Nephron progenitor cell (in vitro differentiated cells): Measurements from ENCODE around the gene AOPEP.

ENCODE experiments used
- DNase-seq: peaks from one replicate; pipeline ENCODE4 v3.0.0; 2021
- H3K27ac Mint-ChIP-seq: 2 replicates; pipeline ENCODE4 v1.8.0; 2021; ENCODE audit warnings: mild to moderate bottlenecking, moderate library complexity, mixed read lengths
- H3K27me3 Mint-ChIP-seq: 2 replicates; pipeline ENCODE4 v1.8.0; 2021; ENCODE audit warnings: mild to moderate bottlenecking, low read depth, mixed read lengths; ENCODE audit not compliant: poor library complexity
- H3K36me3 Mint-ChIP-seq: 2 replicates; pipeline ENCODE4 v1.8.0; 2021; ENCODE audit warnings: low read depth, mixed read lengths
- H3K4me1 Mint-ChIP-seq: 2 replicates; pipeline ENCODE4 v1.8.0; 2021; ENCODE audit warnings: mixed read lengths
- H3K4me3 Mint-ChIP-seq: 2 replicates; pipeline ENCODE4 v1.8.0; 2021; ENCODE audit warnings: mild to moderate bottlenecking, moderate library complexity, mixed read lengths
- H3K9me3 Mint-ChIP-seq: 2 replicates; pipeline ENCODE4 v1.8.0; 2021; ENCODE audit warnings: mild to moderate bottlenecking, moderate library complexity, mixed read lengths
- CTCF ChIP-seq: fragments of 200-600 bp; sonication (generic); IDR thresholded peaks from 2 replicates; pipeline ENCODE4 v1.5.0; 2021; ENCODE audit warnings: antibody characterized with exemption

The AOPEP gene

GRCh38 chr9:94946256-94946655 is 219.8 kb downstream of the AOPEP start:
- Mint-ChIP-seq H3K27me3 (peaks cover 6% of the 10 kb centered on the region), H3K4me3 (no peak overlapping the region), H3K36me3 (peaks cover 28% of the 10 kb centered on the region), H3K4me1 (peaks cover 46% of the 10 kb centered on the region), H3K9me3 (peaks cover 4% of the 10 kb centered on the region), H3K27ac (no peak overlapping the region)
- DNase-seq, result no peak
- TF ChIP-seq CTCF, result no peak

- peaks cover 62% of the 10 kb centered on the region for H3K4me1 Mint-ChIP-seq
- TF ChIP-seq CTCF, result no peak
- H3K27me3 Mint-ChIP-seq, result peaks cover 6% of the 10 kb centered on the region
- peaks cover 19% of the 10 kb centered on the region for H3K36me3 Mint-ChIP-seq
- no peak for DNase-seq
- no peak overlapping the region for H3K4me3 Mint-ChIP-seq
- H3K9me3 Mint-ChIP-seq, result no peaks in the 10 kb centered on the region
- peak overlapping the region; percentile 3 for H3K27ac Mint-ChIP-seq
These were observed 222.2 kb downstream of the AOPEP start for GRCh38 chr9:94948567-94949235.

- no peak overlapping the region for H3K27ac Mint-ChIP-seq
- peaks cover 6% of the 10 kb centered on the region for H3K27me3 Mint-ChIP-seq
- H3K4me3 Mint-ChIP-seq, result no peak overlapping the region
- peaks cover 62% of the 10 kb centered on the region for H3K4me1 Mint-ChIP-seq
- no peak for DNase-seq
- H3K36me3 Mint-ChIP-seq, result peaks cover 19% of the 10 kb centered on the region
- no peak for TF ChIP-seq CTCF
- no peaks in the 10 kb centered on the region for H3K9me3 Mint-ChIP-seq
These were observed 222.9 kb downstream of the AOPEP start for GRCh38 chr9:94949370-94949769.

- peaks cover 6% of the 10 kb centered on the region for H3K27me3 Mint-ChIP-seq
- no peaks in the 10 kb centered on the region for H3K9me3 Mint-ChIP-seq
- H3K27ac Mint-ChIP-seq, result no peak overlapping the region
- peaks cover 21% of the 10 kb centered on the region for H3K36me3 Mint-ChIP-seq
- no peak for TF ChIP-seq CTCF
- no peak for DNase-seq
- H3K4me1 Mint-ChIP-seq, result peaks cover 62% of the 10 kb centered on the region
- H3K4me3 Mint-ChIP-seq, result no peak overlapping the region
These were observed 223.6 kb downstream of the AOPEP start for GRCh38 chr9:94950040-94950578.

GRCh38 chr9:94950579-94951323 is 224.3 kb downstream of the AOPEP start:
- peaks cover 6% of the 10 kb centered on the region for H3K27me3 Mint-ChIP-seq
- DNase-seq, result no peak
- peaks cover 56% of the 10 kb centered on the region for H3K4me1 Mint-ChIP-seq
- no peaks in the 10 kb centered on the region for H3K9me3 Mint-ChIP-seq
- TF ChIP-seq CTCF, result no peak
- peaks cover 21% of the 10 kb centered on the region for H3K36me3 Mint-ChIP-seq
- H3K4me3 Mint-ChIP-seq, result no peak overlapping the region
- H3K27ac Mint-ChIP-seq, result no peak overlapping the region
